Measurements from ENCODE around the gene LRCH1.

GRCh38 chr13:46562152-46562551, 9.2 kb downstream of the LRCH1 start:
- TF ChIP-seq, protein P1, sequence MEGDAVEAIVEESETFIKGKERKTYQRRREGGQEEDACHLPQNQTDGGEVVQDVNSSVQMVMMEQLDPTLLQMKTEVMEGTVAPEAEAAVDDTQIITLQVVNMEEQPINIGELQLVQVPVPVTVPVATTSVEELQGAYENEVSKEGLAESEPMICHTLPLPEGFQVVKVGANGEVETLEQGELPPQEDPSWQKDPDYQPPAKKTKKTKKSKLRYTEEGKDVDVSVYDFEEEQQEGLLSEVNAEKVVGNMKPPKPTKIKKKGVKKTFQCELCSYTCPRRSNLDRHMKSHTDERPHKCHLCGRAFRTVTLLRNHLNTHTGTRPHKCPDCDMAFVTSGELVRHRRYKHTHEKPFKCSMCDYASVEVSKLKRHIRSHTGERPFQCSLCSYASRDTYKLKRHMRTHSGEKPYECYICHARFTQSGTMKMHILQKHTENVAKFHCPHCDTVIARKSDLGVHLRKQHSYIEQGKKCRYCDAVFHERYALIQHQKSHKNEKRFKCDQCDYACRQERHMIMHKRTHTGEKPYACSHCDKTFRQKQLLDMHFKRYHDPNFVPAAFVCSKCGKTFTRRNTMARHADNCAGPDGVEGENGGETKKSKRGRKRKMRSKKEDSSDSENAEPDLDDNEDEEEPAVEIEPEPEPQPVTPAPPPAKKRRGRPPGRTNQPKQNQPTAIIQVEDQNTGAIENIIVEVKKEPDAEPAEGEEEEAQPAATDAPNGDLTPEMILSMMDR (conservative IDR thresholded peaks at IDR 0.05 in 1 of 2, IDR thresholded peaks at IDR 0.05 in 1 of 2; ENCODE audit: low read depth in 1 of 2, low read length in 2 of 2) = no peak
- no peak for TF ChIP-seq EZH2 (IDR thresholded peaks at IDR 0.05; ENCODE audit: low read length, missing control alignments)

Data from fibroblast of lung (primary cell).